HCT116 (cell line): ENCODE results near the gene ENHO. TPM values are rescaled to one million over a fixed set of nuclear protein-coding genes. Genes with fewer than 3 reads are reported as not detected.

Experiments used
- ATAC-seq: fragments of 200-7000 bp; cut with Tn5 transposase; 2 replicates; pipeline ENCODE4 v1.9.1; 2020; ENCODE audit warnings: mild to moderate bottlenecking, moderate library complexity
- BruUV-seq: library from RNA; stranded (reverse); fragments of 400-500 nt; replicated peaks from 2 replicates; lab custom pipeline; 2021; lab: Mats Ljungman, UMichigan
- CTCF ChIA-PET: fragments of 300-600 bp; sonication (Branson Sonifier 250); formaldehyde crosslinking; loops from one replicate; lab custom pipeline; 2021; ENCODE audit warnings: antibody characterized with exemption; lab: Charles Lee
- POLR2A ChIA-PET: fragments of 300-600, 350-600 bp; sonication (Branson Sonifier 250); formaldehyde crosslinking; loops from one replicate; lab custom pipeline; 2021; ENCODE audit warnings: antibody characterized with exemption; lab: Charles Lee
- RAD21 ChIA-PET, 2 experiments: fragments of 300-600 bp; sonication (Branson Sonifier 250); formaldehyde crosslinking; loops; one replicate each; lab custom pipeline; 2023; ENCODE audit warnings: low total read pairs in 2 of 2; ENCODE audit not compliant: uncharacterized antibody in 2 of 2, unreplicated experiment in 2 of 2, low non-redundant PET in 1 of 2; lab: Charles Lee
- DNase-seq: peaks from one replicate; pipeline ENCODE4 v3.0.0-alpha.2; 2010; ENCODE audit warnings: low read depth, low spot score
- H2AFZ ChIP-seq: fragments of 200-600 bp; shearing (Covaris generic), sonication (generic); 2 replicates; pipeline ENCODE4 v1.6.1; 2017; ENCODE audit warnings: low read depth, mixed run types, mixed read lengths, antibody characterized with exemption, low read length; ENCODE audit not compliant: poor library complexity, severe bottlenecking
- H3K27ac ChIP-seq: 2 replicates; pipeline ENCODE4 v1.5.1; 2012; ENCODE audit warnings: low read depth, low read length
- H3K27me3 ChIP-seq: fragments of 200-600 bp; sonication (generic); 2 replicates; pipeline ENCODE4 v1.6.1; 2016; ENCODE audit warnings: mixed run types, low read length, mixed read lengths; ENCODE audit not compliant: insufficient read depth
- H3K36me3 ChIP-seq, 2 experiments: fragments of 200-500 bp in 1 of 2; fragments of 200-600 bp in 1 of 2; sonication (Bioruptor generic) in 1 of 2; sonication (generic) in 1 of 2; 2 replicates each; pipeline versions ENCODE4 v1.5.1 to v1.6.1; 2014 to 2016; ENCODE audit warnings: low read length in 2 of 2, inconsistent platforms in 1 of 2, mixed read lengths in 1 of 2, mixed run types in 1 of 2; ENCODE audit not compliant: insufficient read depth in 2 of 2, control insufficient read depth in 1 of 2
- H3K4me1 ChIP-seq, 2 experiments: fragments of 200-600 bp in 1 of 2; sonication (generic) in 1 of 2; 2 replicates each; pipeline versions ENCODE4 v1.5.1 to v1.6.1; 2012 to 2017; ENCODE audit warnings: low read length in 2 of 2, inconsistent platforms in 1 of 2, mild to moderate bottlenecking in 1 of 2, mixed read lengths in 1 of 2, mixed run types in 1 of 2, moderate library complexity in 1 of 2; ENCODE audit not compliant: insufficient read depth in 2 of 2, control insufficient read depth in 1 of 2
- H3K4me2 ChIP-seq: fragments of 200-600 bp; sonication (generic); 2 replicates; pipeline ENCODE4 v1.6.1; 2017; ENCODE audit warnings: mixed run types, low read length, mixed read lengths
- H3K4me3 ChIP-seq, 2 experiments: fragments of 200-600 bp in 1 of 2; sonication (generic) in 1 of 2; replicated peaks in 1 of 2; 2 replicates each; pipeline ENCODE4 v1.5.1; 2011 to 2016; ENCODE audit warnings: low read length in 2 of 2, control low read depth in 1 of 2, low read depth in 1 of 2, mild to moderate bottlenecking in 1 of 2, mixed read lengths in 1 of 2, mixed run types in 1 of 2
- H3K79me2 ChIP-seq: fragments of 200-600 bp; sonication (generic); 2 replicates; pipeline ENCODE4 v1.6.1; 2017; ENCODE audit warnings: mild to moderate bottlenecking, mixed run types, low read length, moderate library complexity, mixed read lengths; ENCODE audit not compliant: insufficient read depth
- H3K9ac ChIP-seq: fragments of 200-600 bp; sonication (generic); 2 replicates; pipeline ENCODE4 v1.6.1; 2016; ENCODE audit warnings: low read length, mixed read lengths
- H3K9me2 ChIP-seq: fragments of 200-600 bp; sonication (generic), shearing (Covaris generic); 2 replicates; pipeline ENCODE4 v1.6.1; 2017; ENCODE audit warnings: mixed run types, mild to moderate bottlenecking, moderate library complexity; ENCODE audit not compliant: insufficient read depth
- H3K9me3 ChIP-seq, 2 experiments: fragments of 200-500 bp in 1 of 2; fragments of 200-600 bp in 1 of 2; sonication (Bioruptor generic) in 1 of 2; sonication (generic) in 1 of 2; 2 replicates each; pipeline ENCODE4 v1.6.1; 2014 to 2017; ENCODE audit warnings: low read length in 2 of 2, mixed read lengths in 2 of 2, inconsistent platforms in 1 of 2, low read depth in 1 of 2, mild to moderate bottlenecking in 1 of 2, mixed run types in 1 of 2, moderate library complexity in 1 of 2; ENCODE audit not compliant: control insufficient read depth in 1 of 2, insufficient read depth in 1 of 2
- H4K20me1 ChIP-seq: fragments of 200-600 bp; sonication (generic), shearing (Covaris generic); 2 replicates; pipeline ENCODE4 v1.6.1; 2017; ENCODE audit warnings: mixed run types, mild to moderate bottlenecking, moderate library complexity; ENCODE audit not compliant: insufficient read depth
- CBX3 ChIP-seq: IDR thresholded peaks from 2 replicates; pipeline ENCODE4 v1.6.1; 2012; ENCODE audit warnings: low read depth
- CEBPB ChIP-seq: IDR thresholded peaks from 2 replicates; pipeline ENCODE4 v1.6.1; 2012; ENCODE audit warnings: low read depth
- ELF1 ChIP-seq: IDR thresholded peaks from 2 replicates; pipeline ENCODE4 v1.6.1; 2012; ENCODE audit warnings: low read depth, borderline replicate concordance
- EZH2 ChIP-seq: fragments of 200-600 bp; sonication (generic); IDR thresholded peaks from 2 replicates; pipeline ENCODE4 v1.6.1; 2017; ENCODE audit warnings: antibody characterized with exemption, mixed run types
- EZH2phosphoT487 ChIP-seq: fragments of 200-600 bp; IDR thresholded peaks from 2 replicates; pipeline ENCODE4 v1.6.1; 2018; ENCODE audit warnings: antibody characterized with exemption, borderline replicate concordance
- FOSL1 ChIP-seq: IDR thresholded peaks from 2 replicates; pipeline ENCODE4 v1.6.1; 2012; ENCODE audit warnings: low read depth
- JUND ChIP-seq: IDR thresholded peaks from 2 replicates; pipeline ENCODE4 v1.6.1; 2012
- POLR2AphosphoS5 ChIP-seq: IDR thresholded peaks from 2 replicates; pipeline ENCODE4 v1.6.1; 2011; ENCODE audit warnings: mild to moderate bottlenecking, low read depth, low read length, moderate library complexity
- RAD21 ChIP-seq: IDR thresholded peaks from 2 replicates; pipeline ENCODE4 v1.6.1; 2012; ENCODE audit warnings: low read depth, mild to moderate bottlenecking
- TCF7L2 ChIP-seq: IDR thresholded peaks from 2 replicates; pipeline ENCODE4 v1.7.0; 2011; ENCODE audit warnings: borderline replicate concordance, inconsistent platforms; ENCODE audit not compliant: insufficient read depth, insufficient read length; ENCODE audit errors: extremely low read depth
- ZFX ChIP-seq: fragments of 450-650 bp; IDR thresholded peaks from 2 replicates; pipeline ENCODE4 v1.6.1; 2017
- ZNF274 ChIP-seq: fragments of 200-500 bp; sonication (Bioruptor generic); IDR thresholded peaks from 2 replicates; pipeline ENCODE4 v1.6.1; 2014; ENCODE audit warnings: mild to moderate bottlenecking, low read depth, low read length, inconsistent platforms
- intact Hi-C: fragments of 100-400 bp; cut with micrococcal nuclease; formaldehyde crosslinking; loops from 2 replicates; pipeline ENCODE4 v1.10.0; 2022
- total RNA-seq: library from RNA; stranded (reverse); gene quantifications from one replicate; pipeline ENCODE4 v1.2.1, GENCODE V29; 2021; ENCODE audit not compliant: unreplicated experiment
- TF ChIP-seq, protein P1 (sequence below): IDR thresholded peaks from 2 replicates; pipeline ENCODE4 v1.6.1; 2011; ENCODE audit warnings: mild to moderate bottlenecking, low read length, moderate library complexity; ENCODE audit not compliant: insufficient replicate concordance; ENCODE audit errors: extremely low read depth
- TF ChIP-seq, protein P2 (sequence below), 3 experiments: fragments of 200-600 bp in 1 of 3; sonication (generic) in 1 of 3; IDR thresholded peaks in 2 of 3; conservative IDR thresholded peaks in 1 of 3; 2 replicates each; pipeline ENCODE4 v1.5.1; 2012 to 2017; ENCODE audit warnings: low read depth in 2 of 3, low read length in 2 of 3, antibody characterized with exemption in 1 of 3, borderline replicate concordance in 1 of 3, control low read depth in 1 of 3, mild to moderate bottlenecking in 1 of 3, mixed read lengths in 1 of 3, mixed run types in 1 of 3, moderate library complexity in 1 of 3; ENCODE audit not compliant: insufficient read depth in 1 of 3
- TF ChIP-seq, protein P3 (sequence below): IDR thresholded peaks from 2 replicates; pipeline ENCODE4 v1.6.1; 2012; ENCODE audit warnings: low read depth
- TF ChIP-seq, protein P4 (sequence below): IDR thresholded peaks from 2 replicates; pipeline ENCODE4 v1.6.1; 2012

Gene ENHO
- total RNA-seq, 1 experiment from 2014 or later = 6.1 TPM

DNA sequence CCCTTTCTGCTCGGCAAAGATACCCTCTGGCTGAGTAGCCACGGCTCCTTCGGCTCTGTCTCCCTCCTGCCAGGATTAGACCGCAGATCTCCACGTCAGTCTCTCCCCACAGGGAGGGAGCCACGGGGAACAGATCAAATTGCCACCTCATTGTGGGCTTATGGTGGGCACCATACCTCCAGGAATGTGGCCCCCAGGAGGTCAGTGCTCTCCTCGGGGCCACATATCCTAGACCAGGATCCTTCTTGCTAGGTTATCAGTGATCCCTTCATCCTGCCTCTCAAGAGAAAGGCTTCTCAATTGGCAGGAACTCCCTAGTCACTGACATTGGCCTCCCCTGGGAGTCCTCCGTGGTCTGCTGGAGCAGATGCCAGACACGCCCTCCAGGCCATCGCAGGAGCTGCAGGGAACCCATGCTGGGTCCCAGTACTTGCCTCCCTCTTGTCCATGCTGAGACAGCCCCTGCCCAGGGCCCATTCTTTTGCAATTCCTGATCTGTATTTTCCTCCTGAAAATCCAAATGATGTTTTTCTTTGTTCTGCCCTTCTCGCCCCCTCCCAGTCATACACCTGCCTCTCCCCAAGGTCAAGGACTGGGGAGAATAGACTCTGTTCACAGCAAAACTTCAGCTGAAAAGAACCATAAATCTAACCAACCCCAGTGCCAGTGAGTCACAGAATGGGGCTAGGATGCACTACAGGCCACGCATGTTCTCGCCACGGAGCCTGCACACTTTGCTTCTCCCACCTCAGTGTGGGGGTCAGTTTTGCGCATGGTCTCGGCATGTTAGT, 31.6 kb upstream of the ENHO start:
- Histone ChIP-seq H4K20me1 (no peaks in the 10 kb centered on the region), H3K4me2 (no peak overlapping the region), H3K4me3 (no peak overlapping the region), H3K9me2 (no peaks in the 10 kb centered on the region), H3K27me3 (no peaks in the 10 kb centered on the region), H3K79me2 (no peaks in the 10 kb centered on the region), H3K9ac (no peak overlapping the region), H3K4me1 (no peaks in the 10 kb centered on the region), H2AFZ (no peak overlapping the region), H3K27ac (no peak overlapping the region), H3K9me3 (no peaks in the 10 kb centered on the region), H3K36me3 (no peaks in the 10 kb centered on the region)
- ATAC-seq (no peak), DNase-seq (no peak)
- CTCF ChIA-PET = no interaction called here
- POLR2A ChIA-PET = no interaction called here
- TF ChIP-seq, protein P1, sequence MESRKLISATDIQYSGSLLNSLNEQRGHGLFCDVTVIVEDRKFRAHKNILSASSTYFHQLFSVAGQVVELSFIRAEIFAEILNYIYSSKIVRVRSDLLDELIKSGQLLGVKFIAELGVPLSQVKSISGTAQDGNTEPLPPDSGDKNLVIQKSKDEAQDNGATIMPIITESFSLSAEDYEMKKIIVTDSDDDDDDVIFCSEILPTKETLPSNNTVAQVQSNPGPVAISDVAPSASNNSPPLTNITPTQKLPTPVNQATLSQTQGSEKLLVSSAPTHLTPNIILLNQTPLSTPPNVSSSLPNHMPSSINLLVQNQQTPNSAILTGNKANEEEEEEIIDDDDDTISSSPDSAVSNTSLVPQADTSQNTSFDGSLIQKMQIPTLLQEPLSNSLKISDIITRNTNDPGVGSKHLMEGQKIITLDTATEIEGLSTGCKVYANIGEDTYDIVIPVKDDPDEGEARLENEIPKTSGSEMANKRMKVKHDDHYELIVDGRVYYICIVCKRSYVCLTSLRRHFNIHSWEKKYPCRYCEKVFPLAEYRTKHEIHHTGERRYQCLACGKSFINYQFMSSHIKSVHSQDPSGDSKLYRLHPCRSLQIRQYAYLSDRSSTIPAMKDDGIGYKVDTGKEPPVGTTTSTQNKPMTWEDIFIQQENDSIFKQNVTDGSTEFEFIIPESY = no peak
- no peak for TF ChIP-seq ZFX
- TF ChIP-seq FOSL1 = no peak
- TF ChIP-seq, protein P2, sequence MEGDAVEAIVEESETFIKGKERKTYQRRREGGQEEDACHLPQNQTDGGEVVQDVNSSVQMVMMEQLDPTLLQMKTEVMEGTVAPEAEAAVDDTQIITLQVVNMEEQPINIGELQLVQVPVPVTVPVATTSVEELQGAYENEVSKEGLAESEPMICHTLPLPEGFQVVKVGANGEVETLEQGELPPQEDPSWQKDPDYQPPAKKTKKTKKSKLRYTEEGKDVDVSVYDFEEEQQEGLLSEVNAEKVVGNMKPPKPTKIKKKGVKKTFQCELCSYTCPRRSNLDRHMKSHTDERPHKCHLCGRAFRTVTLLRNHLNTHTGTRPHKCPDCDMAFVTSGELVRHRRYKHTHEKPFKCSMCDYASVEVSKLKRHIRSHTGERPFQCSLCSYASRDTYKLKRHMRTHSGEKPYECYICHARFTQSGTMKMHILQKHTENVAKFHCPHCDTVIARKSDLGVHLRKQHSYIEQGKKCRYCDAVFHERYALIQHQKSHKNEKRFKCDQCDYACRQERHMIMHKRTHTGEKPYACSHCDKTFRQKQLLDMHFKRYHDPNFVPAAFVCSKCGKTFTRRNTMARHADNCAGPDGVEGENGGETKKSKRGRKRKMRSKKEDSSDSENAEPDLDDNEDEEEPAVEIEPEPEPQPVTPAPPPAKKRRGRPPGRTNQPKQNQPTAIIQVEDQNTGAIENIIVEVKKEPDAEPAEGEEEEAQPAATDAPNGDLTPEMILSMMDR (IDR thresholded peaks at IDR 0.05 in 2 of 3, conservative IDR thresholded peaks at IDR 0.05 in 1 of 3; ENCODE audit: borderline replicate concordance in 1 of 3, insufficient read depth in 1 of 3, low read depth in 2 of 3, low read length in 2 of 3) = no peak
- no peak for TF ChIP-seq ZNF274
- no peak for TF ChIP-seq RAD21
- TF ChIP-seq JUND = no peak
- TF ChIP-seq, protein P3, sequence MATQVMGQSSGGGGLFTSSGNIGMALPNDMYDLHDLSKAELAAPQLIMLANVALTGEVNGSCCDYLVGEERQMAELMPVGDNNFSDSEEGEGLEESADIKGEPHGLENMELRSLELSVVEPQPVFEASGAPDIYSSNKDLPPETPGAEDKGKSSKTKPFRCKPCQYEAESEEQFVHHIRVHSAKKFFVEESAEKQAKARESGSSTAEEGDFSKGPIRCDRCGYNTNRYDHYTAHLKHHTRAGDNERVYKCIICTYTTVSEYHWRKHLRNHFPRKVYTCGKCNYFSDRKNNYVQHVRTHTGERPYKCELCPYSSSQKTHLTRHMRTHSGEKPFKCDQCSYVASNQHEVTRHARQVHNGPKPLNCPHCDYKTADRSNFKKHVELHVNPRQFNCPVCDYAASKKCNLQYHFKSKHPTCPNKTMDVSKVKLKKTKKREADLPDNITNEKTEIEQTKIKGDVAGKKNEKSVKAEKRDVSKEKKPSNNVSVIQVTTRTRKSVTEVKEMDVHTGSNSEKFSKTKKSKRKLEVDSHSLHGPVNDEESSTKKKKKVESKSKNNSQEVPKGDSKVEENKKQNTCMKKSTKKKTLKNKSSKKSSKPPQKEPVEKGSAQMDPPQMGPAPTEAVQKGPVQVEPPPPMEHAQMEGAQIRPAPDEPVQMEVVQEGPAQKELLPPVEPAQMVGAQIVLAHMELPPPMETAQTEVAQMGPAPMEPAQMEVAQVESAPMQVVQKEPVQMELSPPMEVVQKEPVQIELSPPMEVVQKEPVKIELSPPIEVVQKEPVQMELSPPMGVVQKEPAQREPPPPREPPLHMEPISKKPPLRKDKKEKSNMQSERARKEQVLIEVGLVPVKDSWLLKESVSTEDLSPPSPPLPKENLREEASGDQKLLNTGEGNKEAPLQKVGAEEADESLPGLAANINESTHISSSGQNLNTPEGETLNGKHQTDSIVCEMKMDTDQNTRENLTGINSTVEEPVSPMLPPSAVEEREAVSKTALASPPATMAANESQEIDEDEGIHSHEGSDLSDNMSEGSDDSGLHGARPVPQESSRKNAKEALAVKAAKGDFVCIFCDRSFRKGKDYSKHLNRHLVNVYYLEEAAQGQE = no peak
- no peak for TF ChIP-seq EZH2
- no peak for TF ChIP-seq TCF7L2
- no peak for TF ChIP-seq ELF1
- no peak for TF ChIP-seq CEBPB
- TF ChIP-seq POLR2AphosphoS5 = no peak
- TF ChIP-seq EZH2phosphoT487 = no peak
- no peak for TF ChIP-seq CBX3
- TF ChIP-seq, protein P4, sequence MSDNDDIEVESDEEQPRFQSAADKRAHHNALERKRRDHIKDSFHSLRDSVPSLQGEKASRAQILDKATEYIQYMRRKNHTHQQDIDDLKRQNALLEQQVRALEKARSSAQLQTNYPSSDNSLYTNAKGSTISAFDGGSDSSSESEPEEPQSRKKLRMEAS = no peak
- intact Hi-C loops = no loop called here
- RAD21 ChIA-PET = no interaction called here
- no TSS peak for BruUV-seq
